HEK293 (cell line): ENCODE results near the gene SLC25A45.

Source experiments
- CTCF ChIA-PET: fragments of 350-600 bp; formaldehyde crosslinking; extraction: SDS; loops from one replicate; lab custom pipeline; 2021; ENCODE audit warnings: antibody characterized with exemption; lab: Yijun Ruan, JAX
- POLR2A ChIA-PET: fragments of 300-600 bp; formaldehyde crosslinking; extraction: SDS; loops from one replicate; lab custom pipeline; 2020; ENCODE audit warnings: antibody characterized with exemption, inconsistent platforms; lab: Yijun Ruan, JAX
- H3K27ac ChIP-seq: fragments of 200-500 bp; sonication (Bioruptor generic); 2 replicates; pipeline ENCODE4 v1.5.1; 2014; ENCODE audit warnings: low read depth, low read length, control low read depth, inconsistent platforms; ENCODE audit errors: extremely low read depth
- H3K36me3 ChIP-seq, 2 experiments: fragments of 200-500 bp in 1 of 2; sonication (Bioruptor generic) in 1 of 2; 1 replicate in 1 of 2; 2 replicates in 1 of 2; pipeline ENCODE4 v1.5.1; 2014 to 2017; ENCODE audit warnings: inconsistent platforms in 2 of 2, low read length in 2 of 2; ENCODE audit not compliant: control insufficient read depth in 2 of 2, insufficient read depth in 1 of 2
- H3K4me1 ChIP-seq: fragments of 200-500 bp; sonication (Bioruptor generic); 2 replicates; pipeline ENCODE4 v1.5.1; 2014; ENCODE audit warnings: mild to moderate bottlenecking, low read length, inconsistent platforms; ENCODE audit not compliant: control insufficient read depth, insufficient read depth
- H3K4me3 ChIP-seq: 2 replicates; pipeline ENCODE4 v1.5.1; 2011; ENCODE audit warnings: low read depth, mild to moderate bottlenecking, control low read depth, low read length, moderate library complexity
- H3K9me3 ChIP-seq: fragments of 200-500 bp; sonication (Bioruptor generic); 2 replicates; pipeline ENCODE4 v1.5.1; 2014; ENCODE audit warnings: low read depth, low read length, inconsistent platforms; ENCODE audit not compliant: control insufficient read depth, insufficient read depth
- BCL11A ChIP-seq: fragments of 450-650 bp; formaldehyde crosslinking; IDR thresholded peaks from 2 replicates; pipeline ENCODE4 v1.5.1; 2016; ENCODE audit warnings: low read depth, missing biosample characterization, missing genetic modification characterization
- EGR2 ChIP-seq: fragments of 450-650 bp; formaldehyde crosslinking; IDR thresholded peaks from 2 replicates; pipeline ENCODE4 v1.5.1; 2016; ENCODE audit warnings: low read depth, missing biosample characterization, missing genetic modification characterization
- SCRT2 ChIP-seq: fragments of 450-650 bp; formaldehyde crosslinking; IDR thresholded peaks from 2 replicates; pipeline ENCODE4 v1.5.1; 2016; ENCODE audit warnings: missing biosample characterization, missing genetic modification characterization
- SP3 ChIP-seq: fragments of 450-650 bp; formaldehyde crosslinking; IDR thresholded peaks from 2 replicates; pipeline ENCODE4 v1.5.1; 2016; ENCODE audit warnings: missing biosample characterization, missing genetic modification characterization
- YY1 ChIP-seq: fragments of 450-650 bp; formaldehyde crosslinking; IDR thresholded peaks from 2 replicates; pipeline ENCODE4 v1.5.1; 2018; ENCODE audit warnings: missing biosample characterization, missing genetic modification characterization
- YY2 ChIP-seq: fragments of 450-650 bp; formaldehyde crosslinking; IDR thresholded peaks from 2 replicates; pipeline ENCODE4 v1.5.1; 2016; ENCODE audit warnings: missing biosample characterization, missing genetic modification characterization
- ZFP69B ChIP-seq: fragments of 450-650 bp; formaldehyde crosslinking; IDR thresholded peaks from 2 replicates; pipeline ENCODE4 v1.5.1; 2016; ENCODE audit warnings: missing biosample characterization, missing genetic modification characterization
- ZNF155 ChIP-seq: fragments of 450-650 bp; formaldehyde crosslinking; IDR thresholded peaks from 2 replicates; pipeline ENCODE4 v1.5.1; 2016; ENCODE audit warnings: missing biosample characterization, missing genetic modification characterization
- ZNF169 ChIP-seq: fragments of 450-650 bp; formaldehyde crosslinking; IDR thresholded peaks from 2 replicates; pipeline ENCODE4 v1.5.1; 2016; ENCODE audit warnings: missing biosample characterization, missing genetic modification characterization
- ZNF184 ChIP-seq: fragments of 450-650 bp; IDR thresholded peaks from 2 replicates; pipeline ENCODE4 v1.5.1; 2018; ENCODE audit warnings: missing biosample characterization, mild to moderate bottlenecking, missing genetic modification characterization
- ZNF311 ChIP-seq: fragments of 450-650 bp; formaldehyde crosslinking; IDR thresholded peaks from 2 replicates; pipeline ENCODE4 v1.5.1; 2017; ENCODE audit warnings: missing biosample characterization, missing genetic modification characterization, borderline replicate concordance
- ZNF335 ChIP-seq: fragments of 450-650 bp; formaldehyde crosslinking; conservative IDR thresholded peaks from 2 replicates; pipeline ENCODE4 v1.5.1; 2016; ENCODE audit warnings: missing biosample characterization, missing genetic modification characterization
- ZNF354C ChIP-seq: fragments of 450-650 bp; formaldehyde crosslinking; IDR thresholded peaks from 2 replicates; pipeline ENCODE4 v1.5.1; 2016; ENCODE audit warnings: missing biosample characterization, missing genetic modification characterization, low read depth, borderline replicate concordance
- ZNF366 ChIP-seq: fragments of 450-650 bp; formaldehyde crosslinking; conservative IDR thresholded peaks from 2 replicates; pipeline ENCODE4 v1.5.1; 2016; ENCODE audit warnings: missing biosample characterization, missing genetic modification characterization
- ZNF404 ChIP-seq: fragments of 450-650 bp; formaldehyde crosslinking; IDR thresholded peaks from 2 replicates; pipeline ENCODE4 v1.5.1; 2017; ENCODE audit warnings: missing biosample characterization, missing genetic modification characterization
- ZNF624 ChIP-seq: fragments of 450-650 bp; formaldehyde crosslinking; IDR thresholded peaks from 2 replicates; pipeline ENCODE4 v1.5.1; 2017; ENCODE audit warnings: missing biosample characterization, missing genetic modification characterization
- ZNF654 ChIP-seq: fragments of 450-650 bp; formaldehyde crosslinking; IDR thresholded peaks from 2 replicates; pipeline ENCODE4 v1.5.1; 2016; ENCODE audit warnings: low read depth, missing biosample characterization, missing genetic modification characterization
- ZNF791 ChIP-seq: fragments of 450-650 bp; formaldehyde crosslinking; IDR thresholded peaks from 2 replicates; pipeline ENCODE4 v1.5.1; 2016; ENCODE audit warnings: missing biosample characterization, missing genetic modification characterization
- ZNF792 ChIP-seq: fragments of 450-650 bp; formaldehyde crosslinking; IDR thresholded peaks from 2 replicates; pipeline ENCODE4 v1.5.1; 2016; ENCODE audit warnings: missing biosample characterization, missing genetic modification characterization
- TF ChIP-seq, protein P1 (sequence below): fragments of 450-650 bp; formaldehyde crosslinking; IDR thresholded peaks from 2 replicates; pipeline ENCODE4 v1.5.1; 2016; ENCODE audit warnings: missing biosample characterization, missing genetic modification characterization
- TF ChIP-seq, protein P2 (sequence below): fragments of 450-650 bp; formaldehyde crosslinking; IDR thresholded peaks from 2 replicates; pipeline ENCODE4 v1.5.1; 2016; ENCODE audit warnings: missing biosample characterization, missing genetic modification characterization
- TF ChIP-seq, protein P3 (sequence below): fragments of 450-650 bp; formaldehyde crosslinking; IDR thresholded peaks from 2 replicates; pipeline ENCODE4 v1.5.1; 2016; ENCODE audit warnings: missing biosample characterization, missing genetic modification characterization, low read depth
- TF ChIP-seq, protein P4 (sequence below): fragments of 450-650 bp; formaldehyde crosslinking; IDR thresholded peaks from 2 replicates; pipeline ENCODE4 v1.5.1; 2017; ENCODE audit warnings: missing biosample characterization, missing genetic modification characterization

The SLC25A45 gene

DNA sequence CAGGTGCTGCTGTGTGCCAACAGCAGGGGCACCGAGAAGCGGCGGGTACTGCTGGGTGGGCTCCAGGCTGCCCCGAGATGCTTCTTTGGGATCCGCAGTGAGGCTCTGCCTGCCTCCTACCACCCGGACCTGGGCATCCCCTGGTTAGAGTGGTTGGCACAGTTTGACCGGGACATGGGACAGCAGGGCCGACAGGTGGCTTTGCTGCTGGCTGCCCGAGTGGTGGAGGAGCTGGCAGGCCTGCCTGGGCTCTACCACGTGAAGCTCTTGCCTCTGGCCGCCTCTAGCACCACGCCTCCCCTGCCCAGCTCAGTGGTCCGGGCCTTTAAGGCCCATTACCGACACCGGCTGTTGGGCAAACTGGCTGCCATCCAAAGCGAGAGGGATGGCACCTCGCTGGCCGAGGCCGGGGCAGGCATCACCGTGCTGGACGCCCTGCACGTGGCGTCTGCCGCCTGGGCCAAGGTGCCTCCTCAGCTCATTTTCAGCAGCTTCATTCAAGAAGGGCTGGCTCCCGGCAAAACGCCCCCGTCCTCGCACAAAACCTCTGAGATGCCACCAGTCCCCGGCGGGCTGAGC is 26.0 kb downstream of the SLC25A45 start:
- Histone ChIP-seq H3K4me1 (no peaks in the 10 kb centered on the region), H3K36me3 (peaks cover 0 to 13% of the 10 kb centered on the region in 2 experiments; a peak in 1 of 3 replicates), H3K4me3 (no peak overlapping the region)
- no peak for TF ChIP-seq SP3
- TF ChIP-seq, protein P1, sequence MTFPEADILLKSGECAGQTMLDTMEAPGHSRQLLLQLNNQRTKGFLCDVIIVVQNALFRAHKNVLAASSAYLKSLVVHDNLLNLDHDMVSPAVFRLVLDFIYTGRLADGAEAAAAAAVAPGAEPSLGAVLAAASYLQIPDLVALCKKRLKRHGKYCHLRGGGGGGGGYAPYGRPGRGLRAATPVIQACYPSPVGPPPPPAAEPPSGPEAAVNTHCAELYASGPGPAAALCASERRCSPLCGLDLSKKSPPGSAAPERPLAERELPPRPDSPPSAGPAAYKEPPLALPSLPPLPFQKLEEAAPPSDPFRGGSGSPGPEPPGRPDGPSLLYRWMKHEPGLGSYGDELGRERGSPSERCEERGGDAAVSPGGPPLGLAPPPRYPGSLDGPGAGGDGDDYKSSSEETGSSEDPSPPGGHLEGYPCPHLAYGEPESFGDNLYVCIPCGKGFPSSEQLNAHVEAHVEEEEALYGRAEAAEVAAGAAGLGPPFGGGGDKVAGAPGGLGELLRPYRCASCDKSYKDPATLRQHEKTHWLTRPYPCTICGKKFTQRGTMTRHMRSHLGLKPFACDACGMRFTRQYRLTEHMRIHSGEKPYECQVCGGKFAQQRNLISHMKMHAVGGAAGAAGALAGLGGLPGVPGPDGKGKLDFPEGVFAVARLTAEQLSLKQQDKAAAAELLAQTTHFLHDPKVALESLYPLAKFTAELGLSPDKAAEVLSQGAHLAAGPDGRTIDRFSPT (tag by site-specific recombination) = peak; percentile 36; the same call in 1 of the 2 replicates
- peak; percentile 54; the same call in 1 of the 2 replicates for TF ChIP-seq SCRT2 (tag by site-specific recombination)
- TF ChIP-seq, protein P2, sequence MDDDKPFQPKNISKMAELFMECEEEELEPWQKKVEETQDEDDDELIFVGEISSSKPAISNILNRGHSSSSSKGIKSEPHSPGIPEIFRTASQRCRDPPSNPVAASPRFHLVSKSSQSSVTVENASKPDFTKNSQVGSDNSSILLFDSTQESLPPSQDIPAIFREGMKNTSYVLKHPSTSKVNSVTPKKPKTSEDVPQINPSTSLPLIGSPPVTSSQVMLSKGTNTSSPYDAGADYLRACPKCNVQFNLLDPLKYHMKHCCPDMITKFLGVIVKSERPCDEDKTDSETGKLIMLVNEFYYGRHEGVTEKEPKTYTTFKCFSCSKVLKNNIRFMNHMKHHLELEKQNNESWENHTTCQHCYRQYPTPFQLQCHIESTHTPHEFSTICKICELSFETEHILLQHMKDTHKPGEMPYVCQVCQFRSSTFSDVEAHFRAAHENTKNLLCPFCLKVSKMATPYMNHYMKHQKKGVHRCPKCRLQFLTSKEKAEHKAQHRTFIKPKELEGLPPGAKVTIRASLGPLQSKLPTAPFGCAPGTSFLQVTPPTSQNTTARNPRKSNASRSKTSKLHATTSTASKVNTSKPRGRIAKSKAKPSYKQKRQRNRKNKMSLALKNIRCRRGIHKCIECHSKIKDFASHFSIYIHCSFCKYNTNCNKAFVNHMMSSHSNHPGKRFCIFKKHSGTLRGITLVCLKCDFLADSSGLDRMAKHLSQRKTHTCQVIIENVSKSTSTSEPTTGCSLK = no peak
- TF ChIP-seq, all 188 proteins: peak for 2
- Histone ChIP-seq H3K27ac (no peak overlapping the region), H3K9me3 (no peaks in the 10 kb centered on the region)
- CTCF ChIA-PET = interaction anchor here (0.5 to 1.4 kb wide), 3 partner anchors 60 to 216 kb away, joined by 3 to 6 read pairs (median 5); partner anchors contain the start of gene FAM89B
- POLR2A ChIA-PET = interaction anchor here (1.1 to 2.2 kb wide), 5 partner anchors 15 to 143 kb away, joined by 3 to 8 read pairs (median 3); partner anchors contain the start of genes DPF2, MALAT1 and NEAT1

DNA sequence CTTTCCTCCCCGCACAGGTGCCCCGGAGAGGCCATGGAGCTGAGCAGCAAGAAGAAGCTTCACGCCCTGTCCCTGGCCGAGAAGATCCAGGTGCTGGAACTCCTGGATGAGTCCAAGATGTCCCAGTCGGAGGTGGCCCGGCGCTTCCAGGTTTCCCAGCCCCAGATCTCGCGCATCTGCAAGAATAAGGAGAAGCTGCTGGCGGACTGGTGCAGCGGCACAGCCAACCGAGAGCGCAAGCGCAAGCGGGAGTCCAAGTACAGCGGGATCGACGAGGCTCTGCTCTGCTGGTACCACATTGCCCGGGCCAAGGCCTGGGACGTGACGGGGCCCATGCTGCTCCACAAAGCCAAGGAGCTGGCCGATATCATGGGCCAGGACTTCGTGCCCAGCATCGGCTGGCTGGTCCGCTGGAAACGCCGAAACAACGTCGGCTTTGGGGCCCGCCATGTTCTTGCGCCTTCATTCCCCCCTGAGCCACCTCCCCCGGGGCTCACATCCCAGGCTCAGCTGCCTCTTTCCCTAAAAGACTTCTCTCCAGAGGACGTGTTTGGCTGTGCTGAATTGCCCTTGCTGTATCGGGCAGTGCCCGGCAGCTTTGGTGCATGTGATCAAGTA is 26.6 kb downstream of the SLC25A45 start:
- TF ChIP-seq ZNF311 (tag by site-specific recombination) = no peak
- TF ChIP-seq, protein P3, sequence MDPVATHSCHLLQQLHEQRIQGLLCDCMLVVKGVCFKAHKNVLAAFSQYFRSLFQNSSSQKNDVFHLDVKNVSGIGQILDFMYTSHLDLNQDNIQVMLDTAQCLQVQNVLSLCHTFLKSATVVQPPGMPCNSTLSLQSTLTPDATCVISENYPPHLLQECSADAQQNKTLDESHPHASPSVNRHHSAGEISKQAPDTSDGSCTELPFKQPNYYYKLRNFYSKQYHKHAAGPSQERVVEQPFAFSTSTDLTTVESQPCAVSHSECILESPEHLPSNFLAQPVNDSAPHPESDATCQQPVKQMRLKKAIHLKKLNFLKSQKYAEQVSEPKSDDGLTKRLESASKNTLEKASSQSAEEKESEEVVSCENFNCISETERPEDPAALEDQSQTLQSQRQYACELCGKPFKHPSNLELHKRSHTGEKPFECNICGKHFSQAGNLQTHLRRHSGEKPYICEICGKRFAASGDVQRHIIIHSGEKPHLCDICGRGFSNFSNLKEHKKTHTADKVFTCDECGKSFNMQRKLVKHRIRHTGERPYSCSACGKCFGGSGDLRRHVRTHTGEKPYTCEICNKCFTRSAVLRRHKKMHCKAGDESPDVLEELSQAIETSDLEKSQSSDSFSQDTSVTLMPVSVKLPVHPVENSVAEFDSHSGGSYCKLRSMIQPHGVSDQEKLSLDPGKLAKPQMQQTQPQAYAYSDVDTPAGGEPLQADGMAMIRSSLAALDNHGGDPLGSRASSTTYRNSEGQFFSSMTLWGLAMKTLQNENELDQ = no peak
- TF ChIP-seq YY2 (tag by site-specific recombination) = no peak
- TF ChIP-seq ZNF335 (tag by site-specific recombination) = no peak
- no peak for TF ChIP-seq ZNF654 (tag by site-specific recombination)
- TF ChIP-seq ZNF404 (tag by site-specific recombination) = no peak
- no peak for TF ChIP-seq ZNF354C (tag by site-specific recombination)
- TF ChIP-seq ZNF792 (tag by site-specific recombination) = no peak
- TF ChIP-seq ZNF791 (tag by site-specific recombination) = no peak
- TF ChIP-seq BCL11A (tag by site-specific recombination) = no peak
- TF ChIP-seq ZNF155 (tag by site-specific recombination) = no peak
- no peak for TF ChIP-seq ZNF184 (tag by site-specific recombination)
- TF ChIP-seq, protein P2 = no peak
- TF ChIP-seq, protein P4, sequence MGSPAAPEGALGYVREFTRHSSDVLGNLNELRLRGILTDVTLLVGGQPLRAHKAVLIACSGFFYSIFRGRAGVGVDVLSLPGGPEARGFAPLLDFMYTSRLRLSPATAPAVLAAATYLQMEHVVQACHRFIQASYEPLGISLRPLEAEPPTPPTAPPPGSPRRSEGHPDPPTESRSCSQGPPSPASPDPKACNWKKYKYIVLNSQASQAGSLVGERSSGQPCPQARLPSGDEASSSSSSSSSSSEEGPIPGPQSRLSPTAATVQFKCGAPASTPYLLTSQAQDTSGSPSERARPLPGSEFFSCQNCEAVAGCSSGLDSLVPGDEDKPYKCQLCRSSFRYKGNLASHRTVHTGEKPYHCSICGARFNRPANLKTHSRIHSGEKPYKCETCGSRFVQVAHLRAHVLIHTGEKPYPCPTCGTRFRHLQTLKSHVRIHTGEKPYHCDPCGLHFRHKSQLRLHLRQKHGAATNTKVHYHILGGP = no peak
- TF ChIP-seq EGR2 (tag by site-specific recombination) = no peak
- no peak for TF ChIP-seq YY1 (tag by site-specific recombination)
- TF ChIP-seq ZNF366 = no peak
- no peak for TF ChIP-seq ZNF624 (tag by site-specific recombination)
- no peak for TF ChIP-seq ZFP69B (tag by site-specific recombination)
- TF ChIP-seq ZNF169 (tag by site-specific recombination) = no peak
- TF ChIP-seq, all 188 proteins: peak for 0
- POLR2A ChIA-PET = interaction anchor here (1.1 to 1.3 kb wide), 4 partner anchors 15 to 81 kb away, joined by 3 read pairs; partner anchors contain the start of genes DPF2 and NEAT1
- Histone ChIP-seq H3K36me3 (peaks cover 0 to 19% of the 10 kb centered on the region in 2 experiments; a peak in 2 of 3 replicates), H3K4me3 (no peak overlapping the region), H3K27ac (no peak overlapping the region), H3K4me1 (no peaks in the 10 kb centered on the region), H3K9me3 (no peaks in the 10 kb centered on the region)
- CTCF ChIA-PET = interaction anchor here (0.5 to 1.1 kb wide), 4 partner anchors 26 to 217 kb away, joined by 3 to 6 read pairs (median 3); partner anchors contain the start of gene FAM89B
